MG63 (cell line): Measurements from ENCODE around the gene GRHL1. TPM values are rescaled to one million over a fixed set of nuclear protein-coding genes. Genes with fewer than 3 reads are reported as not detected.

Experiments
- DNase-seq: peaks from one replicate; pipeline ENCODE4 v3.0.0-alpha.2; 2020
- H3K27me3 ChIP-seq: fragments of 250-450 bp; sonication (Bioruptor Pico); 2 replicates; pipeline ENCODE4 v1.5.1; 2020; ENCODE audit warnings: mild to moderate bottlenecking, moderate library complexity
- H3K36me3 ChIP-seq: fragments of 250-450 bp; sonication (Bioruptor Pico); 2 replicates; pipeline ENCODE4 v1.5.1; 2020; ENCODE audit warnings: mild to moderate bottlenecking, moderate library complexity
- H3K4me3 ChIP-seq: fragments of 250-450 bp; sonication (Bioruptor Pico); 2 replicates; pipeline ENCODE4 v1.5.1; 2020; ENCODE audit warnings: mild to moderate bottlenecking, moderate library complexity
- H3K9me3 ChIP-seq: fragments of 250-450 bp; sonication (Bioruptor Pico); 2 replicates; pipeline ENCODE4 v1.5.1; 2020; ENCODE audit warnings: mild to moderate bottlenecking, moderate library complexity
- total RNA-seq: library from RNA; depleted of rRNA; stranded (reverse); fragments of >200 nt; shearing (Covaris generic); gene quantifications from 2 replicates; pipeline ENCODE4 v1.2.3, GENCODE V29; 2014; ENCODE audit warnings: low replicate concordance

Gene GRHL1
- total RNA-seq, 1 experiment from 2014 or later: 0.46 TPM

DNA sequence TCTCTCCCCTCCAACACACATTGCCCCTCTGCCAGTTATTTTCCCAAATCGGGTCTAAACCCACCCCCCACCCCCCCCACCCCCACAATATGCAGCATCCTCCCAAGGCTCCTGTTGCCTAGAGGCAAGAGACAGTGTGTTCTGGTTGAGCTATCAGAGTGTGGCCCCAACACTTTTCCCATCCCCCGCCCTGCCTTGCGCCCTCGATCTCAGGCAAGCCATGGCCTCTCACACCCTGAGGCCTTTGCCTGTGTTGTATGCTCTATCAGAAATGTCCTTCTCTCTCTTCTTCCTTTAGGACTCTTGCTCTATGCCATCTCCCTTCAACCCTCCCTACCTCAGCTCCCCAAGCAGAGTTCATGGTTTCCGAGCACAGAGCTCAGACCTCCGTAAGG, 9.5 kb upstream of the GRHL1 start:
- no peaks in the 10 kb centered on the region for H3K9me3 ChIP-seq
- DNase-seq: no peak
- H3K4me3 ChIP-seq: no peak overlapping the region
- H3K36me3 ChIP-seq: peaks cover 1% of the 10 kb centered on the region
- H3K27me3 ChIP-seq: no peaks in the 10 kb centered on the region

DNA sequence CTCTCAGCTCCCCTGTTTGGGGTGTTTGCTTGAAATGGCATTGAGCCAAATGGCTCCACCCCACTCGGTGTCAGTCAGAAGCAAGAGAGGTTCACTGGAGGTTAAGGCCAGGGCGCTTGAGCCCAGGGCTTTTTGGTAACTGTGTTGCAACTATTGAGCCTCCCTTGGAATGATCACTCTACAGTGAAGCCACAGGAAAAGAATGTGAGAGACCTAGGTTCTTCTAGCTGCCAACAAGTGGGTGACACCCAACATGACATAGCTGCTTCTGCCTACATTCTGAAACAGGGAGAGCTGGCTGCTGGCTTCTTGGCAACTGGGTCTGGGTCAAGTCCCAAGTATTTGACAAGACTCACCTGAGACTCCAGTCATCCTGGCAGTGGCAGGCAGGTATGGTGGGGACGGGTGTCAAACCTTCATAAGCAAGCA, 7.1 kb upstream of the GRHL1 start:
- Histone ChIP-seq H3K9me3 (no peaks in the 10 kb centered on the region), H3K27me3 (no peaks in the 10 kb centered on the region), H3K36me3 (no peaks in the 10 kb centered on the region), H3K4me3 (no peak overlapping the region)
- DNase-seq: no peak

DNA sequence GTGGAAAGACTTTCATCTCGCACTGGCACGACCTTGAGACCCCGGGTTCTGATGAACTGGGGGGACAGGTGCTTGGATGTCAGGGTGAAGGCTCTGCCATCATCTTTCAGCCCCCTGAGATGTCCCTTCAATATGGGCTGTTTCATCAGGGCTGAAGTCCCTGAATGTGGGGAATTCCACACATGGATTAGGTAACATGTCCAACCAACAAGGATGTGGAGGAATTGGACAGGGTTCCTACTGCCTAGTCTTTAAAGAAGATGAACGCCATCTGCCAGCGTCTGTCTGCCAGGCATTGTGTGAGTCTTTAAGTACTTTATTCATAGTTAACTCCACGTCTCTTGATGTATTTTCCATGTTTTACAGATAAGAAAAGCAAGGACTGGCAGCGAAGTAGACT, 5.9 kb upstream of the GRHL1 start:
- Histone ChIP-seq H3K27me3 (no peaks in the 10 kb centered on the region), H3K36me3 (no peaks in the 10 kb centered on the region), H3K9me3 (no peaks in the 10 kb centered on the region), H3K4me3 (no peak overlapping the region)
- no peak for DNase-seq

DNA sequence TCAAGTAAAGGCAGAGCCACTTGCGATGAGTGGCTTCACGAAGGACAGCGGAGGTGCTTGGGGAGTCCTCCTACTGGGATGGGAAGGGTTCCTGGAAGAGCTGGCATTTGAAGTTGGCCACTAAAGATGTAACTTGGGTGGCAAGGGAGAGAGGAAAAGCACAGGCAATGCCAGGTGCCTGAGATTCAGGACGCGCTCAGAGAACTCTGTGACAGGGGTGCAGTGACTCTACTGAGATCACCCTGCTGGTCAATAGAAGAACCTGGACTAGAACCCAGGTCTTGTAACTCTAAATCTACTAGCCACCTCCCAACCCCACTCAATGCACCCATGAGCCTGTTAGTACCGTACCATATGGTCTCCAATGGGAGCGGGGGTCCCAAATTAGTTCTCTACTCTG, 5.4 kb upstream of the GRHL1 start:
- Histone ChIP-seq H3K4me3 (no peak overlapping the region), H3K9me3 (no peaks in the 10 kb centered on the region), H3K36me3 (no peaks in the 10 kb centered on the region), H3K27me3 (no peaks in the 10 kb centered on the region)
- DNase-seq: no peak

DNA sequence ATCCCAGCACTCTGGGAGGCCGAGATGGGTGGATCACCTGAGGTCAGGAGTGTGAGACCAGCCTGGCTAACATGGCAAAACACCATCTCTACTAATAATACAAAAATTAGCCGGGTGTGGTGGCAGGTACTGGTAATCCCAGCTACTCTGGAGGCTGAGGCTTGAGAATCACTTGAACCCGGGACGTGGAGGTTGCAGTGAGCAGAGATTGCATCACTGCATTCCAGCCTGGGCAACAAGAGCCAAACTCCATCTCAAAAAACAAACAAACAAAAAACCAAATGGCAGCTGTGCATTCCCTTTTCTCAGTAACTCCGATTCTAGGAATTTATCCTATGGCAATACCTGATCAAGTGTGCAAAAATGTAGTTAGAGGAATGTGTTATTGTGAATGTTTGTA, 4.7 kb upstream of the GRHL1 start:
- Histone ChIP-seq H3K27me3 (no peaks in the 10 kb centered on the region), H3K4me3 (no peak overlapping the region)

DNA sequence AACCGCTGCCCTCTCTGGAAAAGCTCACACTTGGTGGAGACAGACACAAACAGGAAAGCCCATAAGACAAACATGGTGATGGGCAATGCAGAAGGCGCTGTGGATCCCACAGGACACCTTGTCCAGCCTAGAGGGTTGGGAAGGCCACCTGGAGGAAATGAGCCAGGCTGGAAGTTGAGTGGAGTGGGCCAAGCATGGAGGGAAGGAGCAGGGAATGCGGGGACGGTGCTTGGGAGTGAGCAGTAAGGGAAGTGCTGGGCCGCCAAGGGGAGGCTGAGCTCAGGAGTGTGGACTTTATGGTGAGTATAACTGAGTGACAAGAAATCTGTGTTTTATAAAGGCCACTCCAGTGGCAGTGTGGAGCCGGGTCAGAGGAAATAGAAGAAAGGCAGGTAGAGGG, 2.8 kb upstream of the GRHL1 start:
- no peaks in the 10 kb centered on the region for H3K36me3 ChIP-seq
- no peak for DNase-seq
- H3K27me3 ChIP-seq: 0 out of 2 replicates have a peak, but pooled peaks cover 2% of the 10 kb centered on the region
- no peak overlapping the region for H3K4me3 ChIP-seq
- H3K9me3 ChIP-seq: no peaks in the 10 kb centered on the region

More for the DNA sequence above, 4.7 kb upstream of the GRHL1 start:
- no peaks in the 10 kb centered on the region for H3K36me3 ChIP-seq
- no peak for DNase-seq
- no peaks in the 10 kb centered on the region for H3K9me3 ChIP-seq

DNA sequence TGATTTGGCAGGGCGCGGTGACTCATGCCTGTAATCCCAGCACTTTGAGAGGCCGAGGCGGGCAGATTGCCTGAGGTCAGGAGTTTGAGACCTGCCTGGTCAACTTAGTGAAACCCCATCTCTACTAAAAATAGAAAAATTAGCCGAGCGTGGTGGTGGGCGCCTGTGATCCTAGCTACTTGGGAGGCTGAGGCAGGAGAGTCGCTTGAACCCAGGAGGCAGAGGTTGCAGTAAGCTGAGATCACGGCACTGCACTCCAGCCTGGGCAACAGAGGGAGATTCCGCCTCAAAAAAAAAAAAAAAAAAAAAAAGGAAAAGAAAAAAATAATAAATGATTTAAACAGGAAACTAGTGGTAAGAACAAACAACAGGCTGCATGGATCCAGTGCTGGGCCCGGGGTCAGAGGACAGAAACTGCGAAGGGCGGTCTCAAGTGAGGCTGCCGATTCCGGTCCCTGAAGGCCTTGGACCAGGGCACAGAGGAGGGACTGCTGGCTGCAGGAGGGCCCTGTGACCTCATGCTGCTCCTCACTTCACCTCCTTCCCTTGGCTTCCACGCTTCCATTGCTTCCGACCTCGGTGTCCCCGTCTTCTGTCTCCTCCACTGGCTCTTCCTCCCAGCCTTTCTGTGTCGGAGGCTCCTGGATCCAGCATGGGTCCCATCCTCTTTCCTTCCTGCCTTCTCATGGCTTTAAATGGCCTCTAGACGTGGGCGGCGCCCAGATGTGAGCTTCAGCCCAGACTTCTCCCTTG, 2.1 kb upstream of the GRHL1 start:
- H3K4me3 ChIP-seq: no peak overlapping the region
- no peak for DNase-seq
- no peaks in the 10 kb centered on the region for H3K36me3 ChIP-seq
- 0 out of 2 replicates have a peak, but pooled peaks cover 2% of the 10 kb centered on the region for H3K27me3 ChIP-seq
- H3K9me3 ChIP-seq: no peaks in the 10 kb centered on the region

DNA sequence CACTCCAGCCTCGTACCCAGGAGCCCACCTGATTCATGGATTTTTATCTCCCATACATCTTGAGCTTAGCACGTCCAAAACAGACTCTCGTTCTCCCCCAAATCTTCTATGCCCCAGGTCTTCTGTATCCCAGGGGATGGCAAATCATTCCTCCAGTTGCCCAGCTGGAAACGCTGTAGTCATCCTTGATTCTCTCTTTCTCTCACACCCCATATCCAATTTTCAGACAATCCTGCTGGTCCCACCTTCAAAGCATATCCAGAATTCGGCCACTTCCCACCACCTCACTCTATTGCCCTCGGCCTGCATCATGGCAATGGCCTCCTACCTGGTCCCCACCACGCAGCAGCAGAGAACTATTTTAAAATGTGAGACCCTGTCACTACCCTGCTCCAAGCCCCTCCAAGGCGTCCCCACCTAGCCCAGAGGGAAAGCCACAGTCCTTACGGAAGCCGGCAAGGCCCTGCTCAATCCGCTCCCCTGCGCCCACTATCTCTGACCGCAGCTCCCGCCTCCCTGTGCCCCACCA, 1.4 kb upstream of the GRHL1 start:
- no peak for DNase-seq
- 0 out of 2 replicates have a peak, but pooled peaks cover 2% of the 10 kb centered on the region for H3K27me3 ChIP-seq
- H3K36me3 ChIP-seq: no peaks in the 10 kb centered on the region
- H3K9me3 ChIP-seq: no peaks in the 10 kb centered on the region
- H3K4me3 ChIP-seq: no peak overlapping the region

DNA sequence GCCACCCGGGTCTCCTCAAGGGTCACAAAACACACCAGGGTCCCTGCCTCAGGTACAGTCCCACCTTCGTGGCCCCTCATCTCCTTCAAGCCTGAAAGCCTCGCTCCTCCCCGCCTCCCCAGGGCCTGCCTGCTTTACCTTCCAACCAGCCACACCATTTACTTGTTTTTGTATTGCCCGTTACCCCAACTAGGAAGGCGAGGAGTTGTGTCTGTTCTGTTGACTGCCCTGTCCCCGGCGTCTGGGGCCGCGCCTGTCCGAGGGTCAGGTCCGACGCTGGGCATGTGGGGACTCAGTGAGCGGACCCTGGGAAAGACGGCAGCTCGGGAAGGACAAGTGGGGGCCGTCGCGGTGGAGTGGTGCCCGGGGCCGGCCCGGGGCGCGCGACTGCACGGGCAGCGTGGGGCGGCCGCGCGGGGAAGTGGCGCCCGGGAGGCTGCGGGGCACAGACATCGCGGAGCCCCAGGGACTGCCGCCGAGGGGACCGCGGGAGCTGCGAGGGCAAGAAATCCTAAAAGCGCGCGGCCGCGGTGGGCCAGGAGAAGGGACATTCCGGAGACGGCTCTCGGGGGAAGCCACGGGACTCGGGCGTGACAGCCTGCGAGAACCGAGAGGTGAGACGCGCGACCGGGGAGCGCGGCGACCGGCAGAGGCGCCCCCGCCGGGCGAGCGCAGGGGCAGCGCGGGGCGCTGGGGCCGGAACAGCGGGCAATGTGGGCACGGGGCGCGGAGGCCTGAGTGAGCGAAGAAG, 797 bp upstream of the GRHL1 start:
- no peaks in the 10 kb centered on the region for H3K9me3 ChIP-seq
- H3K4me3 ChIP-seq: peak overlapping the region; percentile 40
- 0 out of 2 replicates have a peak, but pooled peaks cover 2% of the 10 kb centered on the region for H3K27me3 ChIP-seq
- DNase-seq: no peak
- no peaks in the 10 kb centered on the region for H3K36me3 ChIP-seq

DNA sequence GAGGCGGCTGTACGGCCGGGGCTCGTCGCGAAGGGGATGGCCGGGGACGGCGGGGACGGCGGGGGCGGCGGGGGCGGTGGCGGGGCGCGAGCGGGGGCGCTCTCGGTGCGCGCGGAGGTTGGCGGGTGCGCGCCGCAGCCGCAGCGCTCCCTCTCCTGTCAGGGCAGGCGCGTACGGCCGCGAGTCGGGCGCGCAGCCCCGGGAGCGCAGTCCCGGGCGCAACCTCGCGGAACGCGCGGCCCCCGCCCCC, 296 bp upstream of the GRHL1 start:
- no peaks in the 10 kb centered on the region for H3K9me3 ChIP-seq
- H3K36me3 ChIP-seq: no peaks in the 10 kb centered on the region
- peak overlapping the region; percentile 40; the same call in 1 of the 2 replicates for H3K4me3 ChIP-seq
- H3K27me3 ChIP-seq: 0 out of 2 replicates have a peak, but pooled peaks cover 2% of the 10 kb centered on the region
- DNase-seq: no peak

DNA sequence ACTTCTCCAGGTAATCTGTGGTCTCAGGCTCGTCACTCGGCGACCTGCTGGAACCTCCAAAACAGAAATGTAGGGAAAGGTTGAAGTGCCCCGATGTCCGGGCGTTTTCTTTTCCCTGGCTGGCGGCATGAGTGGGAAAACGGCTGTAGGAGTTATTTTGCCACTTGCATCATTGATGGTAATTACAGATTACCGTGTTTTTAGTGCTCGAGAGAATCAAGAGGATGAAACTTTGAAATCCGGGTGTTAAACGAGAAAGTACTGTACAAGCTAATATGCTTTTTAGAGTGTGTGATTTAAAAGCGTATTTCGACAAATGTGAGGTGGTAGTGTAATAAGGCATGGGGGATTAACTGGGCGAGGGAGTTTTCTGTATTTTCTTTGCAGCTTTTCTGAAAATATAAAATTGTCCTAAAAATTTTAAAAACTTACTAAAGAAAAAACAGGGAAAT, 819 bp downstream of the GRHL1 start:
- Histone ChIP-seq H3K9me3 (no peaks in the 10 kb centered on the region), H3K27me3 (0 out of 2 replicates have a peak, but pooled peaks cover 2% of the 10 kb centered on the region), H3K4me3 (peak overlapping the region; percentile 66), H3K36me3 (no peaks in the 10 kb centered on the region)
- DNase-seq: no peak

DNA sequence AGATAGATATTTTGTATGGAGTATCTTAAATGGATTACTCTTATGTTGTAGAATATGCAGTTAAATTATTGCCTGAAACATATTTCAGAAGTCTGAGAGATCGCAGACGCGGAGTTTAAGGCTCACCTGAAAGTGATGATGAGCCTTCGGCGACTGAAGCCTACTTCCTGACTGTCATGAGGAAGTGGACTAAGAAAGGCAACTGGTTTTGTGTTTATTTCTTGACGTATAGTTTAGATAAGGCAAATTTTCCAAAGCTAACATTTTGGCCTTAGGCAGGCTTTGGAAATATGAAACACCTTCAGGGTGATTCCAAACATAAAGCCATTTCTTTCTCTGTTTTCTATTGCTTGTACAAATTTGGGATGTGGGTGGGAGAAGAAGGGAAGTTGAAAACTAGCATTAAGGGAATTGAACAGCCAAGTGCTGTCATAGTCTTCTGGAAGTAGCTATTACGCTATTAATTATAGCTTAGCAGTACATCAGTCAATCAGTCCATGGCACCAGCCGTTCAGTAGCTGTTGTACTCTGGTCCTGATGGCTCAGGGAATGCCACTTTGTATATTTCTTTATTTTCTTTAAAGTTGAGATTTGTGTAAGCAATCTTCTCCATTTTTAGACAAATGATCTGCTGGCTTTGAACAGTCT, 1.5 kb downstream of the GRHL1 start:
- Histone ChIP-seq H3K9me3 (no peaks in the 10 kb centered on the region), H3K4me3 (no peak overlapping the region), H3K36me3 (no peaks in the 10 kb centered on the region), H3K27me3 (0 out of 2 replicates have a peak, but pooled peaks cover 2% of the 10 kb centered on the region)
- no peak for DNase-seq

DNA sequence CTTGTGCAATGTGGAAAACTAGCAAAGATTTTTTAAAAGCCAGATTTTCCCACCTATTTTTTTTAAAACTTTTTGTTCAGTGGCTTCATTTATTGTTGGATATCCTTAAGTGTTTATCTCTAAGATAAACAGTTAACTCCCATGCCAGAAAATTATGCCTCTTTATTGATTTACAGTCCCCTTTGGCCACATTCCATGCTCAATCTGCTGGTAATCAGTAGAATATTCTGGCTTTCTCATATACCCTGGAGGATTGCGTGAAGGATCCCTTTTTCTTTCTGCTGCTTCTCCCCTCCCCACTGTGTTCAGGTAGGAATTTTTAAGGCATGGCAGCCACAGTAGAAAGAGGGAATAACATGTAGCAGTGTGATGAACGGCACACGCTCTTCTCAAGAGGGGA, 2.6 kb downstream of the GRHL1 start:
- no peak for DNase-seq
- H3K36me3 ChIP-seq: no peaks in the 10 kb centered on the region

DNA sequence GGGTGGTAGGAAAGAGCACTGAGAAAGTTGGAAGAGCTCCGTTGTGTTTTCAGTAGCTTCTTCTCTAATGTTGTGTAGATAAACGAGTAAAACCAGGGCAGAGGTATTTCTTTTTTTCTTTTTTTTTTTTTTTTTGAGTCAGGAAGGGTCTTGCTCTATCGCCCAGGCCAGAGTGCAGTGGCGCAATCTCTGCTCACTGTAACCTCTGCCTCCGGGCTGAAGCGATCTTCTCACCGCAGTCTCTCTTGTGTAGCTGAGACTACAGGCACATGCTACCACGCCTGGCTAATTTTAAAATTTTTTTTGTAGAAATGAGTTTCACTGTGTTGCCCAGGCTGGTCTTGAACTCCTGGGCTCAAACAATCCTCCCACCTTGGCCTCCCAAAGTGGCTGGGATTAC, 6.6 kb downstream of the GRHL1 start:
- Histone ChIP-seq H3K36me3 (no peaks in the 10 kb centered on the region), H3K27me3 (no peaks in the 10 kb centered on the region), H3K9me3 (no peaks in the 10 kb centered on the region), H3K4me3 (no peak overlapping the region)
- no peak for DNase-seq

More for the DNA sequence above, 2.6 kb downstream of the GRHL1 start:
- Histone ChIP-seq H3K9me3 (no peaks in the 10 kb centered on the region), H3K4me3 (no peak overlapping the region), H3K27me3 (0 out of 2 replicates have a peak, but pooled peaks cover 2% of the 10 kb centered on the region)

DNA sequence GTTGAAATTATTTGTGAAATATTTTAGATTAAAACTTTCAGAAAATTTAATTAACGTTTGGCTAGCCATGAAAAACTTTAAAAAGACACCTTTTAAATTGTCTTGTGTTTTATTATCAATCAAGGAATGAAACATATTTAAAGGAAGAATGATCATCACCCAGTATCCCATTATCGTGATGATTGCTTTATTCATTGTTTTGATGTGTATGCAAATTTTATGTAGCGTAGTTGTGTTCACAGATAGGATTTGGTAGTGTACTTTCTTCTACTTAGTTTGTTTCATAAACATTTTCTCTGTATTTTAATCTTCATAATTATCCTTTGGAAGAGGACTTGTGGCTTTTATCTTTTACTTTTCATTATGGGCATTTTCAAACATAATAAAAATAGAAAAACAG, 7.8 kb downstream of the GRHL1 start:
- Histone ChIP-seq H3K4me3 (no peak overlapping the region), H3K36me3 (no peaks in the 10 kb centered on the region), H3K27me3 (no peaks in the 10 kb centered on the region), H3K9me3 (no peaks in the 10 kb centered on the region)
- DNase-seq: no peak

DNA sequence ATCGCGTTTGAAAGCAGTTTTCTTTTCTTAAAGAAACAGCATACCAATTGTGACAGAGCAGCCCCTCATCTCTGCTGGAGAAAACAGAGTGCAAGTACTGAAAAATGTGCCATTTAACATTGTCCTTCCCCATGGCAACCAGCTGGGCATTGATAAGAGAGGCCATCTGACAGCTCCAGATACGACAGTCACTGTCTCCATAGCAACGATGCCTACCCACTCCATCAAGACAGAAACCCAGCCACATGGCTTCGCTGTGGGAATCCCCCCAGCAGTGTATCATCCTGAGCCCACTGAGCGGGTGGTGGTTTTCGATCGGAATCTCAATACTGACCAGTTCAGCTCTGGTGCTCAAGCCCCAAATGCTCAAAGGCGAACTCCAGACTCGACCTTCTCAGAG, 9.5 kb downstream of the GRHL1 start:
- Histone ChIP-seq H3K4me3 (no peak overlapping the region), H3K36me3 (no peaks in the 10 kb centered on the region)

DNA sequence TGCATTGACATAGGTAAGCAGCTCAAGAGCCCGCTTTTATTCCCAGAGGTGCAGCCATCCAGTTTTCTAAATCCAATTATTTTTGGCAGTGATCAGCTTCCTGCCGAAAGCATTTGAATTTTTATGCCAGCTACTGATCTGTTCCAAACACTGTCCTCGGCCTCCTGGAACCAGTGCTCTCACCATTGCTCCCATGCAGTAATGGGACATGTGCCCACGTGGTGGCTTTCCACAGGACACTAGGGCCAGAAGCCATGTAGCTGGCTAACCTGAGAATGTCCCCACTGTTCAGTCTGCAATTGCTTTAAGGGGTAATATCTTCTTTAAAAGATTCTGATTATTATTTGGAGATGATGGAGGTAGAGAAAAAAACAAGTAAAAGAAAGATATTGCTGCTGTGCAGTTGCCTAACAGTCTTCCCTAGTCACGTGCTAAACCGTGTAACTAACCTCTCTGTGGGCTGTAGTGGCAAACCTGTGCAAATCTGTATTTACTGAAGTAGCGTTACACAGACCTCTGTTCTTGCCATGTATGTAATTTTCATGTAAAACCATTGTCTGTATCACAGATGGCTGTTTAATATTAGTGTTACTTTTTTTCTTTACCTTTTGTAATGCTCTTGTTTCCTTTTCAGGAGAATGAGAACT, 13.0 kb downstream of the GRHL1 start:
- Histone ChIP-seq H3K4me3 (no peak overlapping the region), H3K27me3 (no peaks in the 10 kb centered on the region), H3K9me3 (no peaks in the 10 kb centered on the region), H3K36me3 (no peaks in the 10 kb centered on the region)
- DNase-seq: no peak

More for the DNA sequence above, 9.5 kb downstream of the GRHL1 start:
- H3K27me3 ChIP-seq: no peaks in the 10 kb centered on the region
- no peaks in the 10 kb centered on the region for H3K9me3 ChIP-seq
- no peak for DNase-seq
